H1 (cell line): ENCODE measurements around the gene PEX14. TPM values are rescaled to one million over a fixed set of nuclear protein-coding genes. Genes with fewer than 3 reads are reported as not detected.
A peak's percentile ranks its signal among the peaks of the same experiment; 100 is the strongest.

Experiments used
- CTCF ChIA-PET: fragments of 300-600 bp; sonication (Branson Sonifier 250); formaldehyde crosslinking; loops from one replicate; lab custom pipeline; 2021; ENCODE audit not compliant: partially characterized antibody; lab: Charles Lee
- POLR2A ChIA-PET: fragments of 300-600 bp; sonication (Branson Sonifier 250); formaldehyde crosslinking; loops from one replicate; lab custom pipeline; 2021; ENCODE audit warnings: inconsistent platforms; ENCODE audit not compliant: partially characterized antibody; lab: Charles Lee
- DNase-seq, 2 experiments: peaks; one replicate each; pipeline versions ENCODE4 v3.0.0 to v3.0.0-alpha.2; 2010 to 2022; ENCODE audit warnings: low spot score in 2 of 2, low read depth in 1 of 2, mixed read lengths in 1 of 2
- FAIRE-seq: peaks from 2 replicates; lab custom pipeline; 2011; peaks lifted over from hg19 to GRCh38; lab: Jason Lieb, UNC
- H2AFZ ChIP-seq: 2 replicates; pipeline ENCODE4 v1.8.1; 2012; ENCODE audit warnings: low read length, inconsistent platforms
- H2AK5ac ChIP-seq: 2 replicates; pipeline ENCODE4 v1.6.1; 2013; ENCODE audit warnings: low read depth, low read length
- H2BK120ac ChIP-seq: replicated peaks from 2 replicates; pipeline ENCODE3; 2013; ENCODE audit warnings: low read depth, low read length, inconsistent platforms
- H2BK12ac ChIP-seq: 2 replicates; pipeline ENCODE4 v1.6.1; 2013; ENCODE audit warnings: low read depth, low read length
- H2BK15ac ChIP-seq: 2 replicates; pipeline ENCODE4 v1.6.1; 2013; ENCODE audit warnings: low read length
- H2BK20ac ChIP-seq: 2 replicates; pipeline ENCODE4 v1.6.1; 2013; ENCODE audit warnings: low read length
- H2BK5ac ChIP-seq: 2 replicates; pipeline ENCODE4 v1.6.1; 2013; ENCODE audit warnings: low read depth, low read length
- H3K14ac ChIP-seq: 2 replicates; pipeline ENCODE4 v1.6.1; 2013; ENCODE audit warnings: inconsistent platforms; ENCODE audit not compliant: insufficient read length
- H3K18ac ChIP-seq: 2 replicates; pipeline ENCODE4 v1.6.1; 2013; ENCODE audit warnings: low read length; ENCODE audit errors: extremely low read depth
- H3K23ac ChIP-seq: 2 replicates; pipeline ENCODE4 v1.6.1; 2013; ENCODE audit warnings: inconsistent platforms; ENCODE audit not compliant: insufficient read length
- H3K23me2 ChIP-seq: 2 replicates; pipeline ENCODE4 v1.6.1; 2013; ENCODE audit warnings: low read depth, low read length
- H3K27ac ChIP-seq: 2 replicates; pipeline ENCODE4 v1.6.1; 2011; ENCODE audit warnings: low read depth, low read length, inconsistent platforms
- H3K27me3 ChIP-seq, 4 experiments: replicated peaks in 1 of 4; 1 replicate in 1 of 4; 2 replicates in 3 of 4; pipeline versions ENCODE4 v1.6.1 to v1.8.1; 2011 to 2013; ENCODE audit warnings: low read length in 3 of 4, mild to moderate bottlenecking in 3 of 4, inconsistent platforms in 2 of 4, mixed read lengths in 2 of 4, moderate library complexity in 1 of 4; ENCODE audit not compliant: control insufficient read depth in 3 of 4, insufficient read depth in 3 of 4; ENCODE audit errors: extremely low read depth in 1 of 4
- H3K36me3 ChIP-seq, 4 experiments: 2 replicates each; pipeline versions ENCODE4 v1.6.1 to v1.8.1; 2011 to 2013; ENCODE audit warnings: mild to moderate bottlenecking in 4 of 4, low read length in 3 of 4, moderate library complexity in 2 of 4, control low read depth in 1 of 4, inconsistent platforms in 1 of 4; ENCODE audit not compliant: insufficient read depth in 4 of 4, control insufficient read depth in 2 of 4
- H3K4ac ChIP-seq: replicated peaks from 2 replicates; pipeline ENCODE3; 2013; ENCODE audit warnings: low read length, low read depth, mixed read lengths, inconsistent platforms; ENCODE audit not compliant: insufficient read length
- H3K4me1 ChIP-seq, 4 experiments: replicated peaks in 1 of 4; 1 replicate in 1 of 4; 2 replicates in 3 of 4; pipeline versions ENCODE4 v1.6.1 to v1.8.1; 2011 to 2013; ENCODE audit warnings: low read length in 3 of 4, inconsistent platforms in 2 of 4, mixed read lengths in 1 of 4; ENCODE audit not compliant: insufficient read depth in 4 of 4, control insufficient read depth in 3 of 4
- H3K4me2 ChIP-seq, 2 experiments: 2 replicates each; pipeline versions ENCODE4 v1.6.1 to v1.8.1; 2011 to 2013; ENCODE audit warnings: low read depth in 2 of 2, low read length in 2 of 2, control low read depth in 1 of 2, inconsistent platforms in 1 of 2, mild to moderate bottlenecking in 1 of 2; ENCODE audit not compliant: insufficient read depth in 1 of 2
- H3K4me3 ChIP-seq, 4 experiments: fragments of 200-600, 300-600 bp in 1 of 4; sonication (generic), shearing (Covaris generic), sonication (Bioruptor Twin) in 1 of 4; 2 replicates each; pipeline versions ENCODE4 v1.5.1 to v1.8.1; 2011 to 2016; ENCODE audit warnings: low read length in 4 of 4, low read depth in 3 of 4, control low read depth in 2 of 4, inconsistent platforms in 2 of 4, mild to moderate bottlenecking in 2 of 4, mixed read lengths in 1 of 4, moderate library complexity in 1 of 4; ENCODE audit not compliant: insufficient read depth in 2 of 4; ENCODE audit errors: extremely low read depth in 1 of 4
- H3K56ac ChIP-seq: replicated peaks from 2 replicates; pipeline ENCODE3; 2013; ENCODE audit warnings: low read depth, mild to moderate bottlenecking, mixed read lengths, low read length, inconsistent platforms; ENCODE audit not compliant: insufficient read length
- H3K79me1 ChIP-seq: 2 replicates; pipeline ENCODE4 v1.6.1; 2013; ENCODE audit warnings: low read depth, low read length, control low read depth
- H3K79me2 ChIP-seq, 2 experiments: 2 replicates each; pipeline versions ENCODE4 v1.6.1 to v1.8.1; 2012 to 2013; ENCODE audit warnings: low read length in 2 of 2, mild to moderate bottlenecking in 2 of 2, inconsistent platforms in 1 of 2; ENCODE audit not compliant: insufficient read depth in 2 of 2, control insufficient read depth in 1 of 2
- H3K9ac ChIP-seq, 4 experiments: replicated peaks in 1 of 4; 1 replicate in 1 of 4; 2 replicates in 3 of 4; pipeline versions ENCODE4 v1.6.1 to v1.8.1; 2011 to 2013; ENCODE audit warnings: low read depth in 3 of 4, low read length in 3 of 4, control low read depth in 2 of 4, mild to moderate bottlenecking in 2 of 4, moderate library complexity in 2 of 4, inconsistent platforms in 1 of 4; ENCODE audit errors: extremely low read depth in 1 of 4
- H3K9me3 ChIP-seq, 2 experiments: 2 replicates each; pipeline versions ENCODE4 v1.6.1 to v1.8.1; 2012 to 2013; ENCODE audit warnings: mild to moderate bottlenecking in 2 of 2, moderate library complexity in 2 of 2, control low read depth in 1 of 2, inconsistent platforms in 1 of 2, low read depth in 1 of 2, low read length in 1 of 2, mixed read lengths in 1 of 2; ENCODE audit not compliant: insufficient read depth in 2 of 2
- H4K20me1 ChIP-seq, 2 experiments: replicated peaks in 1 of 2; 2 replicates each; pipeline versions ENCODE3 to v1.8.1; 2011 to 2013; ENCODE audit warnings: inconsistent platforms in 2 of 2, low read length in 2 of 2, mild to moderate bottlenecking in 1 of 2; ENCODE audit not compliant: insufficient read depth in 2 of 2, control insufficient read depth in 1 of 2
- H4K5ac ChIP-seq: 2 replicates; pipeline ENCODE4 v1.6.1; 2013; ENCODE audit warnings: low read length, low read depth, mixed read lengths, inconsistent platforms; ENCODE audit not compliant: insufficient read length
- H4K8ac ChIP-seq: 2 replicates; pipeline ENCODE4 v1.8.0; 2013; ENCODE audit warnings: mild to moderate bottlenecking, moderate library complexity, low read length, inconsistent platforms; ENCODE audit not compliant: insufficient read depth; ENCODE audit errors: extremely low read depth
- H4K91ac ChIP-seq: replicated peaks from 2 replicates; pipeline ENCODE3; 2013; ENCODE audit warnings: low read length, mixed read lengths, inconsistent platforms; ENCODE audit not compliant: insufficient read length
- ATF2 ChIP-seq: IDR thresholded peaks from 2 replicates; pipeline ENCODE4 v1.6.1; 2012; ENCODE audit warnings: low read length, inconsistent platforms
- CTCF ChIP-seq, 3 experiments: IDR thresholded peaks; 1 replicate in 2 of 3; 2 replicates in 1 of 3; pipeline versions ENCODE4 v1.5.1 to v1.6.1; 2011; ENCODE audit warnings: low read length in 3 of 3, mild to moderate bottlenecking in 3 of 3, inconsistent platforms in 2 of 3, low read depth in 1 of 3, moderate library complexity in 1 of 3; ENCODE audit not compliant: insufficient read depth in 1 of 3; ENCODE audit errors: control extremely low read depth in 1 of 3
- MAX ChIP-seq: IDR thresholded peaks from 2 replicates; pipeline ENCODE4 v1.6.1; 2012; ENCODE audit warnings: inconsistent platforms
- SAP30 ChIP-seq: fragments of 300-600 bp; sonication (generic); IDR thresholded peaks from 2 replicates; pipeline ENCODE4 v1.7.1; 2012; ENCODE audit warnings: low read length, moderate library complexity, mild to moderate bottlenecking, inconsistent platforms; ENCODE audit not compliant: insufficient read depth, insufficient replicate concordance
- SIRT6 ChIP-seq: IDR thresholded peaks from one replicate; pipeline ENCODE4 v1.7.1; 2012; ENCODE audit warnings: low read length, inconsistent platforms
- WGBS, 2 experiments: shearing (Covaris generic) in 1 of 2; methylation state at CpG; one replicate each; pipeline versions ENCODE4 v1.1.6 to v1.1.7; 2013 to 2015; ENCODE audit warnings: low lambda C conversion rate in 2 of 2, mixed read lengths in 2 of 2, inconsistent platforms in 1 of 2, low coverage in 1 of 2, missing lambda C conversion rate in 1 of 2; ENCODE audit not compliant: insufficient replicate concordance in 2 of 2, insufficient coverage in 1 of 2, insufficient read length in 1 of 2; ENCODE audit errors: extremely low coverage in 1 of 2, missing lambda C conversion rate in 1 of 2; 5-methylcytosine and 5-hydroxymethylcytosine counted together
- polyA plus RNA-seq, 7 experiments: library from polyadenylated mRNA; depleted of rRNA in 3 of 7; stranded (reverse) in 5 of 7; unstranded in 2 of 7; fragments of >200 nt in 5 of 7; fragments of 200-250 nt in 2 of 7; gene quantifications; 1 replicate in 5 of 7; 2 replicates in 1 of 7; 4 replicates in 1 of 7; pipeline versions ENCODE4 v1.2.1 to v1.2.3, GENCODE V29; 2011 to 2013; ENCODE audit warnings: missing spikeins in 2 of 7, mixed read lengths in 2 of 7
- total RNA-seq: library from RNA; stranded (reverse); fragmentation: NEBNext Ultra II Directional; extraction: Animal tissue kit (Norgen Biotek cat#: 25700); gene quantifications from 2 replicates; pipeline ENCODE4 v1.2.1, GENCODE V29; 2021

Gene PEX14
- total and polyA plus RNA-seq, 2 of the 8 experiments (the other 6 are each of a cell fraction or from before 2014, with no cell fraction given) = 13.0 to 19.8 TPM

- Histone ChIP-seq H3K27ac (no peak overlapping the region), H3K4ac (no peak overlapping the region), H3K79me1 (no peaks in the 10 kb centered on the region), H2BK20ac (no peak overlapping the region), H3K23ac (no peak overlapping the region), H2AK5ac (no peak overlapping the region), H3K18ac (no peak overlapping the region; the same call in 1 of the 2 replicates), H3K4me1 (peaks cover 0 to 2% (median 0%) of the 10 kb centered on the region in 4 experiments; a peak in 1 of 7 replicates), H3K4me3 (no peak overlapping the region), H3K79me2 (no peaks in the 10 kb centered on the region), H3K9me3 (no peaks in the 10 kb centered on the region), H4K20me1 (peaks cover 0 to 1% of the 10 kb centered on the region in 2 experiments), H3K4me2 (no peak overlapping the region), H3K23me2 (no peaks in the 10 kb centered on the region), H3K14ac (no peak overlapping the region), H3K56ac (no peak overlapping the region), H2BK12ac (no peak overlapping the region), H4K8ac (no peak overlapping the region), H3K9ac (no peak overlapping the region), H4K5ac (no peak overlapping the region), H4K91ac (no peak overlapping the region), H3K27me3 (no peaks in the 10 kb centered on the region), H2BK120ac (no peak overlapping the region), H2BK15ac (no peak overlapping the region), H3K36me3 (no peaks in the 10 kb centered on the region), H2AFZ (no peak overlapping the region), H2BK5ac (no peak overlapping the region)
- 97% methylated on average over 5 of the region's 7 CpGs; no CpG with 5 or more reads in 1 of the 2 experiments for WGBS, 2 experiments
- no peak for FAIRE-seq
- DNase-seq = no peak
- ChIA-PET POLR2A (interaction anchor here (0.8 kb wide), 1 partner anchor 8 kb away, joined by 3 read pairs; no protein-coding TSS in a partner anchor), CTCF (interaction anchor here (1.0 to 1.8 kb wide), 2 partner anchors 11 to 96 kb away, joined by 3 to 4 read pairs; no protein-coding TSS in a partner anchor)
- TF ChIP-seq SAP30 (no peak), SIRT6 (no peak), ATF2 (no peak), CTCF (IDR thresholded peaks at IDR 0.05; ENCODE audit: control extremely low read depth in 1 of 3, insufficient read depth in 1 of 3, low read depth in 1 of 3, low read length in 3 of 3) (peak in 2 of 3 experiments; percentile 3 to 21; a peak in 2 of 4 replicates), MAX (no peak)
Measured at GRCh38 chr1:10604966-10605365, 130.2 kb downstream of the PEX14 start.
